ENCODE measurements around the gene PPP6R3. TPM values are rescaled to one million over a fixed set of nuclear protein-coding genes. Genes with fewer than 3 reads are reported as not detected.

Gene PPP6R3, protein sequence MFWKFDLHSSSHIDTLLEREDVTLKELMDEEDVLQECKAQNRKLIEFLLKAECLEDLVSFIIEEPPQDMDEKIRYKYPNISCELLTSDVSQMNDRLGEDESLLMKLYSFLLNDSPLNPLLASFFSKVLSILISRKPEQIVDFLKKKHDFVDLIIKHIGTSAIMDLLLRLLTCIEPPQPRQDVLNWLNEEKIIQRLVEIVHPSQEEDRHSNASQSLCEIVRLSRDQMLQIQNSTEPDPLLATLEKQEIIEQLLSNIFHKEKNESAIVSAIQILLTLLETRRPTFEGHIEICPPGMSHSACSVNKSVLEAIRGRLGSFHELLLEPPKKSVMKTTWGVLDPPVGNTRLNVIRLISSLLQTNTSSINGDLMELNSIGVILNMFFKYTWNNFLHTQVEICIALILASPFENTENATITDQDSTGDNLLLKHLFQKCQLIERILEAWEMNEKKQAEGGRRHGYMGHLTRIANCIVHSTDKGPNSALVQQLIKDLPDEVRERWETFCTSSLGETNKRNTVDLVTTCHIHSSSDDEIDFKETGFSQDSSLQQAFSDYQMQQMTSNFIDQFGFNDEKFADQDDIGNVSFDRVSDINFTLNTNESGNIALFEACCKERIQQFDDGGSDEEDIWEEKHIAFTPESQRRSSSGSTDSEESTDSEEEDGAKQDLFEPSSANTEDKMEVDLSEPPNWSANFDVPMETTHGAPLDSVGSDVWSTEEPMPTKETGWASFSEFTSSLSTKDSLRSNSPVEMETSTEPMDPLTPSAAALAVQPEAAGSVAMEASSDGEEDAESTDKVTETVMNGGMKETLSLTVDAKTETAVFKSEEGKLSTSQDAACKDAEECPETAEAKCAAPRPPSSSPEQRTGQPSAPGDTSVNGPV
- total RNA-seq (ENCODE audit: low replicate concordance), result 100 and 101 TPM in 2 replicates

DNA sequence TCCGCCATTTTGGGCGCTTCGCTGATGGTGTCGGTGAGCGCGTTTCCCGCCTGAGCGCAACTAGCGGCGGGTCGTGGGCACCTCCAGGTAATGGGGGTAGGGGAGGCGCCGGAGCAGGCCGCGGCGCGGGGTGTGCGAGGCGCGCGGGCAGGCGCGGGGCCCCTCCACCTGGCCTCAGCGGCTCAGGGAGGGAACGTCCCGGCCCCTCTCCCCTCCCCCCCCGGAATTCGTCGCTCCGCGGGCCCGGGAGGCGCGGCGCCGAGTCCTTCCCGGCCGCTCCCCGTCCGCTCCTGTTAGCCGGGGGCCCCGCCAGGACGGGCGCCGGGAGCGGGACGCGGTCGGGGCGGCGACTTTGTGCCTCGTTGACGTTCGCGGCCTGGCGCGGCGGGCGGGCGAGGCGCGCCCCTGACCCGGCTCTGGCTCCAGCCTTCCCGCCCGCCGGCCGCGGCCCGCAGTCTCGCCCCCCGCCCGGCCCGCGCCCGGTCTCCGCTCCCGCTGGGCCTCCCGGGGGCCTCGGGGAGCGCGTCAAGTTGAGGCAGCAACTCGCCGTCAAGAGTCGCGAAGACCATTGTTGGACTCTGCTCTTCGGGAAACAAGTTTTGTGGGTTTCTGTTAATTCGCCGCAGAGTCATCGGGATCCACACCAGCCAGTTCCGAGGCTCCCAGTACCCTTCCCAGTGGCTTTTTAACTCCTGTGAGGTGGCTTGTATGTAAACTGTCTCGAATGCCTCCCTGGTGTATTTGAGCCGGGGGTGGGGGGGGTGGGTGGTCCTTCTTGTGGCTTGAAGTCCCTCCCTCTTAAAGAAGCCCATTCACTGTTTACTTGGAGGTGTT lies at the start of gene PPP6R3:
PPP6R3 (plus strand) TSS at position 12 of the 834 bp plus-strand sequence. CDS start 76,913 bp downstream, outside the sequence.

Other genes starting within 250 kb of the PPP6R3 start
- 23.4 and 23.5 TPM in 2 replicates for gene KMT5B, start 247.5 kb upstream of the PPP6R3 start, total RNA-seq (ENCODE audit: low replicate concordance)
- gene C11orf24, start 188.8 kb upstream of the PPP6R3 start, total RNA-seq (ENCODE audit: low replicate concordance), result 12.1 and 28.5 TPM in 2 replicates
- 28.7 and 38.6 TPM in 2 replicates for gene LRP5, start 148.2 kb upstream of the PPP6R3 start, total RNA-seq (ENCODE audit: low replicate concordance)
- 0.23 TPM in 1 of 2 replicates, not detected in the other for gene GAL, start 223.8 kb downstream of the PPP6R3 start, total RNA-seq (ENCODE audit: low replicate concordance)